Iris pigment epithelial cell (primary cell): ENCODE results near the gene TMPRSS12.
"Not testable (repeated sequence)": the region's sequence is repeated elsewhere in the genome, so short reads cannot be mapped to it uniquely, and the experiment has no call there.

Source experiments
- DNase-seq: peaks from one replicate; pipeline ENCODE4 v3.0.0-alpha.2; 2011; ENCODE audit warnings: low read depth

TMPRSS12 gene

DNA sequence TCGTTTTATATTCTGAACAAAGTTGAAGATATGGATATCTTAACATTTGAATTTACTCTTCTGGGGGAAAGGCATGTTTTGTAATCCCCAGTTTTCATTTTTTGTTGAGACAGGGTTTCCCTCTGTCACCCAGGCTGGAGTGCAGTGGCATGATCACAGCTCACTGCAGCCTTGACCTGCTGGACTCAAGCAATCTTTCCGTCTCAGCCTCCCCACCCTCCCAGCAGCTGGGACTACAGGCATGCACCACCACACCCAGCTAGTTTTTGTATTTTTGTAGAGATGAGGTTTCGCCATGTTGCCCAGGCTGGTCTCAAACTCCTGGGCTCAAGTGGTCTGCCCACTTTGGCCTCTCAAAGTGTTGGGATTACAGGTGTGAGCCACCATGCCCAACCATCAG, 84.2 kb downstream of the TMPRSS12 start:
- not testable (repeated sequence) for DNase-seq

- DNase-seq: no peak
These were observed 84.6 kb downstream of the TMPRSS12 start for GRCh38 chr12:50927356-50927755.

- no peak for DNase-seq
These were observed 85.1 kb downstream of the TMPRSS12 start for GRCh38 chr12:50927766-50928224.

DNA sequence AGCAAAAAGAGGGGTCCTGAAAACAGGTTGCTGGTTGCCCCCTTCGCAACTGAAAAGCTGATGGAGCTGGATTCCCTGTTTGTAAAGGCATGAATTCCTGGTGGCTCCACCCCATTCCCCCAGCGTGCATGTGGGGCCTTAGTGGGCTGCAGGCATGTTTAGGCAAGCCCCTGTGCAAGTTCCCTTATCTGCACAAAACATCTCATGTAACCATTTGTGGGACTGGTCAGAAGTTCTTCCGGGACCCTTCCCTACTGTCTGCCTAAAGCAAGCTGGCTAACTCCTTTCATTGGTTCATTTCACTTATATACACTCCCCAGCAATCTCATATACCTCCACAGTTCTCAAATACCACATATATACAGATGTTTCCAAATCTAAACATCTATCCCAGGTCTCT, 85.7 kb downstream of the TMPRSS12 start:
- no peak for DNase-seq

DNA sequence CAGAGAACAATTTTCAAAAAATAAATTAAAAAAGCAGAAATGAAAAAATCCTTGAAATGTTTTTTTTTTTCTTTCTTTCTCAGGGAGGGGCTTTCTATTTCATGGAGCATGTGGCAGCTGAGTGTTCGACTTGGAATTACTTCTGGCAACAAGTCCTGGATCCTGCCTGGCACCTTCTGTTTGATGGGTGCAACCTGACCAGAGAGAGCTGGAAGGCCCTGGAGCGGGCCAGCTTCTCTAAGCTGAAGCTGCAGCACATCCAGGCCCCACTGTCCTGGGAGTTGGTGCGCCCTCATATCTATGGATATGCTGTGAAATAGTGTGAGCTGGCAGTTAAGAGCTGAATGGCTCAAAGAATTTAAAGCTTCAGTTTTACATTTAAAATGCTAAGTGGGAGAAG, 87.1 kb downstream of the TMPRSS12 start:
- DNase-seq: no peak

DNA sequence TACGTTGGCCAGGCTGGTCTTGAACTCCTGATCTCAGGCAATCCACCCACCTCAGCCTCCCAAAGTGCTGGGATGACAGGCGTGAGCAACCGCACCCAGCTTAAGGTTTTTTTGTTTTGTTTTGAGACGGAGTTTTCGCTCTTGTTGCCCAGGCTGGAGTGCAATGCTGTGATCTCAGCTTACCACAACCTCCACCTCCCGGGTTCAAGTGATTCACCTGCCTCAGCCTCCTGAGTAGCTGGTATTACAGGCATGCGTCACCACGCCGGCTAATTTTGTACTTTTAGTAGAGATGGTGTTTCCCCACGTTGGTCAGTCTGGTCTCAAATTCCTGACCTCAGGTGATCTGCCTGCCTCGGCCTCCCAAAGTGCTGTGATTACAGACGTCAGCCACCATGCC, 87.8 kb downstream of the TMPRSS12 start:
- DNase-seq: not testable (repeated sequence)

DNA sequence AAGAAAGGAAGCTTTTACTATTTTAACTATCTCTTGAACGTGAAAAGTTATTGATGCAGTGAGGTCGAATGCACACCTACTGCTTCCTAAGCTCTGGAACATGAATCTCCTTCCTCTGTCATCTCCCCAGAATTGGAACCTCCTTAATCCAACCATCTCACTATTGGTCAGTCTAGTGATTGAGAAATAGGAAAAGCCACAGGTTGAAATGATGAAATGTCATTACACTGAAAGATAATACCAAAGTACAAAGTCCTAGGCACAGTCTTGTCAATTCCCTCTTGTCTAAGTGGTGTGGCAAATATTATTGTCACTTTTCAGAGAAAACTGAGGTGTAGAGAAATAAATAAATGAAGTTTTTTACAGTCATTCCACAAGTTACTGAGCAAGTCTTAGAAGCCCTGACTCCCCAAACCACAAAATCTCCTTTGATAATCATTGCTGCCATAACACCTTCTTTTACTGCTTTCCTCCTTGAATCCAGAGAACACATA, 90.1 kb downstream of the TMPRSS12 start:
- peak; percentile 54 for DNase-seq

DNA sequence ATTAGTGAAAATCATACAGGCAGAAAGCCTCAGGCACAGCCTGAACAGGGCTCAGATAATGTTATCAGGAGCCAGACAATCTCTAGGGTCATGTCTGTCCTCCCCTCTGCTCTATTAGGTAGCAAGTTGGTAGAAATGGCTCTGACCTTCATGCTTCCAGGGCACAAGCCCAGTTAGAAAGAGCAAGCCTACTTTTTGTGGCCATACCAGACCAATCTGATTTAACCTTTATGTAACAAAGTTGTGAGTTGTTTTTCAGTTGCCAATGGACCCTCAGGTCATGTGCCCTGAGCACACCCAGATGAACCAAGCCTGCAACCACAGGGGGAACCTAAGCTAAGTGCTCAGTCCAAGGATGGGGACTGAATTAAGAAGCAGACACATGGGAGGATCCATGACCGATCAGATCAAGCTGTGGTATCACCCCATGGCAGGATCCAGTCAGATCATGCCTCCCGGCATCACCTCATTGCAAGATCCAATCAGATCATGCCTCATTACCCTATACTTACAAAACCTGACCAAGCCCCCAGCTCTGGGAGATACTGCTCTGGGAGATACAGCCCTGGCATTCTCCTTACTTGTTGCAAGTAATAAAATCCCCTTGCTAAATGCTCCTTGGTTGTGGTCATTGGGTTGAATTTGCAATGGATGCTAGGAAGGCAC, 90.9 kb downstream of the TMPRSS12 start:
- peak; percentile 52 for DNase-seq

DNA sequence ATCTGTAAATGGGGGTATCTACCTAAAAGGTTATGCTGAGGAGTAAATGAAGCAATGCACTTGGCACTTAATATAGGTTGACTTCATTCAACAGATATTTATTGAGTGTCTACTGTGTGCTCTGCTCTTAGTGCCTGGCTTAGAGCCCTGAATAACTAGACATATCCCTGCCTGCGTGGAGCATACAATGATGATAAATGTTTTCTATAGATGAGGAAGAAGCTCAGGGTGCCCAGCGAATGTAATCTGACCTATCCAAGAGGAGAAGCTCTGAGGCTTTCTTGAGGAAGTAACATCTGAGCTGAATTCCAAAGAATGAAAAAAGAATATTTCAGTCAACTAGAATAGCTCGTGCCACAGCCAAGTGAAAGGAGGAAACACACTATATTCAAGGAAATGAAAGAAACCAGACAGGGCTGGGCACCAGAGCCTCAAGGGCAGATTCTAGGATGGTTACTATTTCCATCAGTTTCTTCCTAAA, 91.7 kb downstream of the TMPRSS12 start:
- peak; percentile 74 for DNase-seq

GRCh38 chr12:50934981-50935807, 92.5 kb downstream of the TMPRSS12 start:
- DNase-seq: peak; percentile 86

- no peak for DNase-seq
These were observed 94.2 kb downstream of the TMPRSS12 start for GRCh38 chr12:50936821-50937530.
